ENCODE measurements around the gene MRLN.

MRLN gene

GRCh38 chr10:59770689-59771088 lies 17.4 kb upstream of the MRLN start:
- no peak overlapping the region for H3K4me3 ChIP-seq (ENCODE audit: low read depth, low read length)
- no peak for DNase-seq (ENCODE audit: low read depth)
- TF ChIP-seq MYC (IDR thresholded peaks at IDR 0.05; ENCODE audit: low read depth, low read length) (no peak), MAX (IDR thresholded peaks at IDR 0.05; ENCODE audit: low read depth, low read length) (no peak), POLR2A (IDR thresholded peaks at IDR 0.05; ENCODE audit: extremely low read depth, insufficient read length) (no peak), CTCF (IDR thresholded peaks at IDR 0.05; ENCODE audit: low read depth, low read length) (no peak)

GRCh38 chr10:59762505-59762904 lies 9.2 kb upstream of the MRLN start:
- H3K4me3 ChIP-seq (ENCODE audit: low read depth, low read length): no peak overlapping the region
- DNase-seq (ENCODE audit: low read depth): no peak
- TF ChIP-seq MYC (IDR thresholded peaks at IDR 0.05; ENCODE audit: low read depth, low read length) (no peak), MAX (IDR thresholded peaks at IDR 0.05; ENCODE audit: low read depth, low read length) (no peak), CTCF (IDR thresholded peaks at IDR 0.05; ENCODE audit: low read depth, low read length) (no peak), POLR2A (IDR thresholded peaks at IDR 0.05; ENCODE audit: extremely low read depth, insufficient read length) (no peak)

- DNase-seq (ENCODE audit: low read depth): no peak
- no peak overlapping the region for H3K4me3 ChIP-seq (ENCODE audit: low read depth, low read length)
- no peak for TF ChIP-seq POLR2A (IDR thresholded peaks at IDR 0.05; ENCODE audit: extremely low read depth, insufficient read length)
- no peak for TF ChIP-seq MAX (IDR thresholded peaks at IDR 0.05; ENCODE audit: low read depth, low read length)
- TF ChIP-seq CTCF (IDR thresholded peaks at IDR 0.05; ENCODE audit: low read depth, low read length): no peak
- no peak for TF ChIP-seq MYC (IDR thresholded peaks at IDR 0.05; ENCODE audit: low read depth, low read length)
These were observed 4.7 kb upstream of the MRLN start for GRCh38 chr10:59757966-59758365.

- TF ChIP-seq MYC (IDR thresholded peaks at IDR 0.05; ENCODE audit: low read depth, low read length) (no peak), POLR2A (IDR thresholded peaks at IDR 0.05; ENCODE audit: extremely low read depth, insufficient read length) (no peak), CTCF (IDR thresholded peaks at IDR 0.05; ENCODE audit: low read depth, low read length) (no peak), MAX (IDR thresholded peaks at IDR 0.05; ENCODE audit: low read depth, low read length) (no peak)
- H3K4me3 ChIP-seq (ENCODE audit: low read depth, low read length): no peak overlapping the region
- DNase-seq (ENCODE audit: low read depth): no peak
These were observed 1.7 kb upstream of the MRLN start for GRCh38 chr10:59754951-59755350.

GRCh38 chr10:59752278-59752940 lies 846 bp downstream of the MRLN start:
- H3K4me3 ChIP-seq (ENCODE audit: low read depth, low read length): no peak overlapping the region
- DNase-seq (ENCODE audit: low read depth): no peak
- TF ChIP-seq POLR2A (IDR thresholded peaks at IDR 0.05; ENCODE audit: extremely low read depth, insufficient read length): no peak
- no peak for TF ChIP-seq MAX (IDR thresholded peaks at IDR 0.05; ENCODE audit: low read depth, low read length)

- no peak for TF ChIP-seq CTCF (IDR thresholded peaks at IDR 0.05; ENCODE audit: low read depth, low read length)
- no peak for TF ChIP-seq MYC (IDR thresholded peaks at IDR 0.05; ENCODE audit: low read depth, low read length)
- no peak for DNase-seq (ENCODE audit: low read depth)
- H3K4me3 ChIP-seq (ENCODE audit: low read depth, low read length): no peak overlapping the region
These were observed 2.9 kb downstream of the MRLN start for GRCh38 chr10:59750155-59750945.

Measured in NB4 (cell line).